ENCODE results near the gene SERTAD3. TPM values are rescaled to one million over a fixed set of nuclear protein-coding genes. Genes with fewer than 3 reads are reported as not detected.

Gene SERTAD3
- total and polyA plus RNA-seq, 4 donors = 28.9 to 37.5 (median 33.8) TPM

- H3K4me1 ChIP-seq (ENCODE audit: control insufficient read depth in 5 of 5, insufficient read depth in 5 of 5, low read length in 5 of 5) = peaks cover 0 to 14% (median 7%) of the 10 kb centered on the region in 5 donors
- no peak overlapping the region for H3K9ac ChIP-seq (ENCODE audit: insufficient read depth in 1 of 2, low read length in 2 of 2)
- H3K4me3 ChIP-seq = no peak overlapping the region
- H3K36me3 ChIP-seq (ENCODE audit: control insufficient read depth in 4 of 4, insufficient read depth in 4 of 4, low read length in 4 of 4) = peaks cover 6 to 22% (median 15%) of the 10 kb centered on the region in 4 donors
- no peak for TF ChIP-seq CTCF (IDR thresholded peaks at IDR 0.05; ENCODE audit: control extremely low read depth, extremely low read depth)
- ATAC-seq (ENCODE audit: insufficient read depth, low FRiP score) (no peak), DNase-seq (no peak)
- 87 to 88% methylated on average over 8 of the region's 8 CpGs for WGBS, 2 donors
- H3K9me3 ChIP-seq (ENCODE audit: control insufficient read depth in 4 of 4, insufficient read depth in 3 of 4, low read length in 3 of 4) = no peaks in the 10 kb centered on the region
- no peaks in the 10 kb centered on the region for H3K27me3 ChIP-seq (ENCODE audit: control insufficient read depth in 3 of 3, insufficient read depth in 3 of 3, low read length in 2 of 3)
- no peak overlapping the region for H3K27ac ChIP-seq (ENCODE audit: low read depth in 1 of 2, low read length in 1 of 2)
Measured at GRCh38 chr19:40446263-40446784, 2.2 kb upstream of the SERTAD3 start.

GRCh38 chr19:40445780-40446262 lies 1.7 kb upstream of the SERTAD3 start:
- no peak for ATAC-seq (ENCODE audit: insufficient read depth, low FRiP score)
- DNase-seq = peak in 1 of 3 donors; percentile 38
- H3K9ac ChIP-seq (ENCODE audit: insufficient read depth in 1 of 2, low read length in 2 of 2) = no peak overlapping the region

DNA sequence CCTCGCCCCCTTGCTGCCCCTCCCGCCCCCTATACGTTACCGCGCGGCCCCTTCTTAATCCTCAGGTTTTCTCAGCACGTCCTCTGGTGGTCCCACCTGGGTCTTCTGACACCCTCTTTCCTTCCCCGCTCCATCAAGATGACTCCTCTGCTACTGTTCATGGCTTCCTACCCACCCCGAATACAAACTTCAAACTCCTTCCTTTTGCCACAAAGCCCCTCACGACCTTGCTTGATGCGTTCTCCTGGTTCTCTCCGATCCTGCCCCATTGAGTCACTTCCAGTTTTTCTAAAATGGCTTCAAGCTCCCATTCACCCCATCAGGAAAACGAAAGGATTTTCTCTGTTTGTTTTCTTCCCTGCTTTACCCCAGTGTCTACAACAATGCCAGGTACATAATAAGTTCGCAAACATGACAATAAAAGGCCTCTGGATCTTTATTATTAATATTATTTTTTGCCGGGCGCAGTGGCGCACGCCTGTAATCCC lies 734 bp upstream of the SERTAD3 start:
- peak overlapping the region; percentile 85 to 95 for H3K9ac ChIP-seq (ENCODE audit: insufficient read depth in 1 of 2, low read length in 2 of 2)
- peak overlapping the region; percentile 83 to 97 for H3K27ac ChIP-seq (ENCODE audit: low read depth in 1 of 2, low read length in 1 of 2)
- no peak for DNase-seq
- no peaks in the 10 kb centered on the region for H3K9me3 ChIP-seq (ENCODE audit: control insufficient read depth in 4 of 4, insufficient read depth in 3 of 4, low read length in 3 of 4)
- WGBS, 2 donors = 15 to 23% methylated on average over 17 to 18 of the region's 18 CpGs
- peaks cover 14 to 28% (median 25%) of the 10 kb centered on the region in 4 donors for H3K36me3 ChIP-seq (ENCODE audit: control insufficient read depth in 4 of 4, insufficient read depth in 4 of 4, low read length in 4 of 4)
- TF ChIP-seq CTCF (IDR thresholded peaks at IDR 0.05; ENCODE audit: control extremely low read depth, extremely low read depth) = no peak
- peaks cover 0 to 14% (median 7%) of the 10 kb centered on the region in 5 donors for H3K4me1 ChIP-seq (ENCODE audit: control insufficient read depth in 5 of 5, insufficient read depth in 5 of 5, low read length in 5 of 5)
- no peaks in the 10 kb centered on the region for H3K27me3 ChIP-seq (ENCODE audit: control insufficient read depth in 3 of 3, insufficient read depth in 3 of 3, low read length in 2 of 3)
- peak overlapping the region; percentile 18 for H3K4me3 ChIP-seq
- no peak for ATAC-seq (ENCODE audit: insufficient read depth, low FRiP score)

More at GRCh38 chr19:40445780-40446262, 1.7 kb upstream of the SERTAD3 start:
- WGBS, 2 donors = 75 to 84% methylated on average over 9 of the region's 9 CpGs
- Histone ChIP-seq H3K27me3 (ENCODE audit: control insufficient read depth in 3 of 3, insufficient read depth in 3 of 3, low read length in 2 of 3) (no peaks in the 10 kb centered on the region), H3K27ac (ENCODE audit: low read depth in 1 of 2, low read length in 1 of 2) (peak overlapping the region in 1 of 2 donors; percentile 32), H3K36me3 (ENCODE audit: control insufficient read depth in 4 of 4, insufficient read depth in 4 of 4, low read length in 4 of 4) (peaks cover 11 to 22% (median 17%) of the 10 kb centered on the region in 4 donors), H3K4me1 (ENCODE audit: control insufficient read depth in 5 of 5, insufficient read depth in 5 of 5, low read length in 5 of 5) (peaks cover 0 to 14% (median 7%) of the 10 kb centered on the region in 5 donors), H3K9me3 (ENCODE audit: control insufficient read depth in 4 of 4, insufficient read depth in 3 of 4, low read length in 3 of 4) (no peaks in the 10 kb centered on the region), H3K4me3 (no peak overlapping the region)
- no peak for TF ChIP-seq CTCF (IDR thresholded peaks at IDR 0.05; ENCODE audit: control extremely low read depth, extremely low read depth)

Data from lung (tissue), 12 donors.